ENCODE data around the gene C18orf63.
"Not testable (repeated sequence)": the region's sequence is repeated elsewhere in the genome, so short reads cannot be mapped to it uniquely, and the experiment has no call there.

Gene C18orf63

GRCh38 chr18:74315464-74316256 is at the start of gene C18orf63:
TSS of gene C18orf63 (plus strand) at chr18:74315839. CDS start at chr18:74317866, 2,027 bp downstream.
- DNase-seq, result no peak

- DNase-seq, result no peak
These were observed 49.5 kb upstream of the C18orf63 start for GRCh38 chr18:74266161-74266560.

DNA sequence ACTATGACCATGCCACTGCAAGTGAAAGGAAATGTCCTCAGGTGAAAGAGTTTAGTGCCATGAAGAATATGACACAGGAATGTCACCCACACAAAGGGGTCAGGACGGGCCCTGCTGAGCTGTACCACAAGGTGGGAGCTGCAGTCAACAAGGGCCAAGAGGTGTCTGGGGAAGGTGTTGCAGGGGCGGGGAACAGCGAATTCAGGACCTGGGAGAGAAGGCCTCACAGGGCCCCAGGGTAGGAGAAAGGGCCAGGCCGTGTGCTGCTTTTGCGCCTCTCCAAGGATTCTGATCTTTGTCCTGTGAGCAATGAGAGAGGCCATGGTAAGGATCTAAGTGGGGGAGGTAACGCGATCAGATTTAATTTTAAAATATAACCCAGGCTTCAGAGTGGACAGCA is 47.5 kb upstream of the C18orf63 start:
- no peak for DNase-seq

DNA sequence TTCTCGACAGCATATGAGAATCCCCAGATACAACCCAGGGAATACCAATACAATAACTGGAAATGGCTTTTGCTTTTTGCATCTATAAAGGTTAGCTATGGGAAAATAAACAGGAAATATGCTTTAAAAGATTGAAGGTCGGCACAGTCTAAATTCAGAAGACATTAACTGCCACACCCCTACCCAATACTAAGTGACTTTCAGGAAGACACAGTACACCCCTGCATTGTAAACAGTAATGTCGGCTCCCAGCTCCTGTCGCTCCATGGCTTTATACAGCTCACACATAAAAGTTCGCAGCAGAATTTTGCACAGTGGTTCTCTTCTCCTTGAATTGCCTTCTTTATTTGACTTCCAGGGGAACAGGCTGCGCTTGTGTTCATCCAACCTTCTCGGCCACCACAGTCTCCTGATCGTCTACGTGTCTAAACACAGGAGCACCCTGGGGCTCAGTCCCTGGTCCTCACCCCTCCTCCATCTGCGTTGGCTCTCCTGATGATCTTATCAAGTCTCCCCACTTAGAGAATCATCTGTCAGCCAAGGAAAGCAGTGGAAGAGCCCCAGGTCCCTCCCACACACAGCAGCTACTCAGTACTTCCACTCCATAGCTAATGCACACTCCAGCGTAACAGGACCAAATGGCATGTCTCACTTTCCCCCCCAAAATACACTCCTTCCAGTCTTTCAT is 46.6 kb upstream of the C18orf63 start:
- no peak for DNase-seq

- DNase-seq, result no peak
These were observed 44.0 kb upstream of the C18orf63 start for GRCh38 chr18:74271635-74272034.

DNA sequence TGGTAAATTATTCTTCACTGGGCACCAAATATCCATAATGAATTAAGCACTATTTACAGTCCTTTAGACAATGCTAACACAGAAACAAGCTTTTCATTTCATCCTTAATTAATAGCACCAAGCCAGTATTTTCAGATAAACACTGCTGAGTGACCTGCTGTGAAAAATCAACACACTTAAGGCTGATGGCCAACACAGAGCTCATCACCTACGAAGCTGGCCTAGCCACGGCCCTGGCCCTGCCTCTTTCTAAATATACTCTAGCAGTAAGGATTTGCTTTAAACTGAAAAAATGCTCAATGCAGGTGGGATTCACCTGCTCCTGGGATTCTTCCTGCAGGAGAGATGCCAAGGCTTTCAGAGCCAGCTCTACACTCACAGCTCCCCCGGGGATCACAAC is 42.2 kb upstream of the C18orf63 start:
- DNase-seq, result no peak

- no peak for DNase-seq
These were observed 40.9 kb upstream of the C18orf63 start for GRCh38 chr18:74274700-74275099.

DNA sequence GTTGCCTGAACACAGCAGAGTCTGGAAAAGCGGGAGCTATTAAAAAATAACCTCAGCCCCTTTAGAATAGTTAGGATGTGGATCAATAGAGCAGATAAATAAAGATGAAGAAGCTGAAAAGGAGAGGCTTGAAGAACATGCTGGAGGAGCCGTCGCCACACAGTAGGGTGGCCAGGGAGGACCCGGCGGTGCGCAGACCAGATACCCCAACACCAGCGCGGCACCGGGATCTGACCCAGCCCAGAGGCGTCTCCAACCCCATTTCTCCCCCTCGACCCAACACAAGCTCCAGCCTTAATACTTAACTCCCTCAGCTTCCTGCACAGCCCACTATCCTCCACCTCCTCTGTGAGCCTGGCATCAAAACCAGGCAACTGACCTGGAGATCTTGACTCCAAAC is 39.9 kb upstream of the C18orf63 start:
- DNase-seq, result no peak

DNA sequence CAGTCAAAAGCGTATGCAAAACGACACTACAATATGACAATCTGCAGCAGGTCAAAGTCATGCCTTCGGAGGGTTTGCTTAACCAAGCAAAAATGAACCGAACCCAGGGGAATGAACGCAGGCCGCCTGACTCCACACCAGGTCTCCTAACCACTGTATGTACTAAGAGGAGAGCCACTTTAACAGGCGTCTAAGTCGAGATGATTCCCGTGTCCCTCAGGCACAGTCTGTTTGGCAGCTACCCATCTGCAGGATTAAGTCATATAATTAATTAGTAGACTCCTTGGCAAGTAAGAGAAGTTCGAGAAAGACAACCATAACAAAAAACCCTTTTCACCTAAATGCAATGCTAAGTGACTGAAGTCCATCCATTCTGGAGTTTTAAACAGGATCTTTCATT is 39.0 kb upstream of the C18orf63 start:
- no peak for DNase-seq

DNA sequence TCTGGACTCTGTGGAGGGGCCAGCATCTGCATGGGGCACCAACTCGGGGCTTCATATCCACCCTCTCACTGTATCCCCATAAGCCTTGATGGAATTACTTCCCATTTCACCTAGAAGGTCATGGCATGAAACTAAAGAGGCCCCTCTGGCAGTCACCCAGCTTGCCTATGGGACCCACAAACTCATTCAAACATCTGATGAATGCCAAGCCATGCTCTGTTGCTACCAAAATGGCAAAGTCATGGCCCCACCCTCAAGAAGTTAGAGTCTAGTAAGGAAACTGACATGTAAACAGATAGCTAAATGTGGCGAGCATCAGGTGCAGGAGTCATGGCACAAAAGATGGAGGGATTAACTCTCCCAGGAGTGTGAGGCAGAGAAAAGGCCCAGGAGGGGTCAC is 38.3 kb upstream of the C18orf63 start:
- DNase-seq, result no peak

DNA sequence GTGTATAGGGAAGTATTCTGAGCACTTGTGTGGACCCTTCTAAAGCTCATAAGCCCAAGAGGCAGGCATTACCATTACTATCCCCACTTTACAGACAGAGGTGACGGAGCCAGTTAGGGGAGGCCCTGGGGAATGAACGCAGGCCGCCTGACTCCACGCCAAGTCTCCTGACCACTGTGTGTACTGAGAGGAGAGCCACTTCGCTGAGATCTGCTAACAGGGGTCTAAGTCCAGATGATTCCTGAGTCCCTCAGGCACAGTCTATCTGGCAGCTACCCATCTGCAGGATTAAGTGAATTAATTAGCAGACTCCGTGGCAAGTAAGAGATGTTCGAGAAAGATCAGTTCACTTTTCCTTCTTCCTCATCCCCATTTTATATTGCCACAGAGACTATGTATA is 37.6 kb upstream of the C18orf63 start:
- no peak for DNase-seq

DNA sequence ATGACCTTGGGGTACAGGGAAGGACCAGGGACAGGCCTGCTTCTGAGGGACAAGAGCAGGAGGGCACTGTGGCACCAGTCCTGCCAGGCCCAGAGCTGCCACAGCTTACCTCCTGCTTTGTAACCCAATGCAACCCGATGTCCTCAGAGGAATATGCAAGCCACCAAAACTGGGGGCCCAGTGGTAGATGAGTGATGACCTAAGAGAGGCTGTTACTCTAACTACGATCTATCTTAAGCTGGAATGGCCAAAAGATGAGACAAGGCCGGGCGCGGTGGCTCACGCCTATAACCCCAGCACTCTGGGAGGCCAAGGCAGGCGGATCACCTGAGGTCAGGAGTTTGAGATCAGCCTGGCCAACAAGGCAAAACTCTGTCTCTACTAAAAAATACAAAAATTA is 36.7 kb upstream of the C18orf63 start:
- no peak for DNase-seq

DNA sequence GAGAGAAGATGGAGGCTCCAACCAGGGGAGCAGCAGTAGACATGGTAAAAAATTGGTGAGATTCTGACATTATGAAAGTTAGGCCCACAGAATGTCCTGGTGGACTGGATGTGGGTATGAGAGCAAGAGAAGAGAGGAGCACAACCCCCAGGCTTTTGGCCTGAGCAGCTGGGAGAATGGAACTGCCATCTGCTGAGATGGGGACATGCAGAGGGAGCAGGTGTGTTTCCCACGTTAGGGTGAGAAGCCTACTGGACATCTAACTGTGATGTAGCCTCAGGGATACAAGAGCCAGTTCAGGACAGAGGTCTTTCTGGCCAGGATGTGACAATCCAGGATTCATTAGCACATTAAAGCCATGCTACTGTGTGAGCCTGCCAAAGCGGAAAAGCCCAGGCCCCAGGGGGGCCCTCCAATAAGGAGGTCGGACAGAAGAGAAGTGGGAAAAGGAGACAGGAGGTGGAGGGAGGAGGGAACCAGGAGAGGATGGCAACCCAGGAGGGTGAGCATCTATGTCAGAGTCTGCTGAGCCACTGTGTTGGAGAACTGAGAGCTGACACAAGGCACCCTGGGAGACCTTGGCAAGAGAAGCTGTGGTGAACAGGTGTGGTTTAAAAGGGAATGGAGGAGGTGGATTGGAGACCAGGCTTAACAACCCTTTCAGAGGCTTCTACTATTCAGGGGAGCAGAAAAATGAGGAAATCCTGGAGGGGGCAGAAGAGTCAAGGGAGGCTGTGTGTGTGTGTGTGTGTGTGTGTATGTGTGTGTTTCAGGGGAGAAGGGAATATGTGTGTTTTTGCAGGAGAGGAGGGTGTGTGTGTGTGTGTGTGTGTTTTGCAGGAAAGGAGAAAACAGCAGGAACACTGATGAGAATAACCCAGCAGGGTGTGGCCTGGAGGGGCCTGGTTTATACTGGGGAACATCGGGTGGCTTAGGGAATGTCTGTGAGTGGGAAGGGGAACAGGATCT is 34.3 kb upstream of the C18orf63 start:
- no peak for DNase-seq

DNA sequence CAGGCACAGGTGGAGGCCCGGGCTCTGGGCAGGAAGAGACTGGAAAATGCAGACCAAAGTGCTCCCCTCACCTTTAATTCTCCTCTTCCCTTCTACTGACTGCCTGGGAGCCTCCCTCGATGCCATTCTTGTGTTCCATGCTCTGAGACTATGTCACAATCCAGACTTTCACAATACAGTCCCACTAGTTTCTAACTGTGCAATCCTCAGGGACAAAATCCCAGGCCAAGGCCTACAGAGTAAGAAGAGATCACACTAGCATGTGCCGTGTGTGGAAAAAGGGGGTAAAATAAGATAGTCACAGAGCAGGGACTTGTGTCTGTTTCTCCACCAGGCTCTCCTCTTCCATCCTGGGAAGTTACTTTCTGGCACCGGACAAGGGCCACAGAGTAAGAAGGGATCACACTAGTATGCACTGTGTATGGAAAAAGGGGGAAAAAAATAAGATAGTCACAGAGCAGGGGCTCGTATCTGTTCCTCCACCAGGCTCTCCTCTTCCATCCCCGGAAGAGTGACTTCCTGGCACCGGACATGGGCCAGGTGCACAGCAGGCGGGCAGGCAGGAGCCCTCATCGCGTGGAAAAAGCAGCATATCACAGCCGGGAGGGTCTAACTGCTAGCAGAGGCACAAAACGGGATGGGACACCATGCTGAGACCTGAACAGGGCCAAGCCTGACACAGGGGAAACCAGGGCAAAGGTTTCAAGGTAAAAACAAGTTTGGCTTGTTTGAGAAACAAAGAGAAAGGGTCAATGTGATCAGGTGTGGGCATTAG is 33.5 kb upstream of the C18orf63 start:
- DNase-seq, result no peak

DNA sequence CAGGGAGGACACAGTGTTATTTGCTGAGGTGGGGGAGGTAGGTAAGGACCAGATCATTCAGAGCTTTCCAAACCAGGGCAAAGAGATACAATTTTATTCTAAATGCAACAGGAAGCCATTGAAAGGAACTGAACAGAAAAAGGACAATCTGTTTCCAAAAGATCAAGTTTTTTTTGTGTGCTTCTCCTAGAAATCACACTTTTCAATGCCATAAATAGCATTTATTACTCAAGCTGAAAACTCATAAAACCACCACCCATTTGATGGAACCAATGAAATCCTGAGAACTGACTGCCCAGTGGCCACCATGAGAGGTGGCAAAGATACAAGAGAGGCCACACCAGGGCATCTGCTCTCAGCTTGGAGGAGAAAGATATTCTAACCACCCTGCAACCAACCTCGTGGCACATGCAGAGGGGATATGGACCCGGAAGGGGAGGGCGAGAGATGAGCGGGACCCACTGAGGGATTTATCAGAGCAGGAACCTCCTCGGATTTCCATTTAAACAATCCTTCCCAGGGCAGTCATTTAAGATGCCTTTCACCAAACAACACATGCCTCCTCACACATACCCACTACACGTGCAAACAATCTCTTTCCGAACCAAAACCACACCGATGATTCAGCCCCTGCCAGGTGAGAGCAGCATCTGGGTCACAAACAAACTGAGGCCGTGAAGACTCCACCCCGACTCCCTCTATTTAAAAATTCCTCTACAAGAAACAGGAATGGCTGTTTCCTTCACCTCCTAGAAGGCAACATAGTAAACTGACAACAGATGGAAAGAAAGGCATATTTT is 32.7 kb upstream of the C18orf63 start:
- DNase-seq, result no peak

GRCh38 chr18:74283646-74284045 is 32.0 kb upstream of the C18orf63 start:
- DNase-seq, result no peak

DNA sequence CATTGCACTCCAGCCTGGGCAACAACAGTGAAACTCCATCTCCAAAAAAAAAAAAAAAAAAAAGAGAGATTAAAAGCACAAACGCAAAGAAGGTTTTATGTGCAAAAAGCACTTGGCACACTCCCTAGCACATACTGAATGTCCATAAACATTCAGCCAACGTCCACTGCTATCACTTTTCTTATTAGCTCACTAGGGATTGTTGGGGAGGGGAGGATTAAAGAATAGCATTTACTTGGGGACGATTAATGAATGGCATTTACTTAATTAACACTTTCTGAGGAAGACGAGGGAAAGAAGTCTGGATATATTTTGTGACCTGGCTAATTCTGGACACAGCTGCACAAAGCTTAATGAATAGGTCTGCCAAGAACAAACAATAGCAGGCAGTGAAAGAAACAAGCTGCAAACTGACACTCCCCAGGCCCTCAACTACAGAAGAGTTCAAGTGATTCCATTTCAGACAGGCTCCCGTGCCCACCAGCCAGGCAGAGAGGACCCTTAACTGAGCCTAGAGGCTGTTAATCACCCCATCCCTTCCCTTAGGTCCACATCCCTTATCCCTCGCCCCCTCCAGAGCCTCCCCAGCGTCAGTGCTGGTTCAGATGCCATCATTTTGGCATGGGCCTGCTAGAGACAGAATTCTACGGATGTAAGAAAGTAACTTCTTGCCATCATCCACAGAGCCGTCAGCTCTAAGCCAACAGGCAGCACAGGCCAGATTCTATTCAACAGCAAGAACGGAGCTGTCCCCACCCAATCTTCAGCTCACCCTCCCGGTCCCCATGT is 31.3 kb upstream of the C18orf63 start:
- DNase-seq, result no peak

- no peak for DNase-seq
These were observed 30.7 kb upstream of the C18orf63 start for GRCh38 chr18:74284980-74285355.

- not testable (repeated sequence) for DNase-seq
These were observed 30.1 kb upstream of the C18orf63 start for GRCh38 chr18:74285583-74285982.

- no peak for DNase-seq
These were observed 29.4 kb upstream of the C18orf63 start for GRCh38 chr18:74286106-74286855.
